ENCODE data around the gene CTAGE1. TPM values are rescaled to one million over a fixed set of nuclear protein-coding genes. Genes with fewer than 3 reads are reported as not detected.

CTAGE1 gene
- polyA plus RNA-seq, 4 donors = 0.05 to 0.06 TPM; not detected in 2

GRCh38 chr18:22436136-22436535 lies 18.4 kb upstream of the CTAGE1 start:
- no peak for DNase-seq (ENCODE audit: low read depth in 4 of 4, low spot score in 3 of 4)

GRCh38 chr18:22434973-22435608 lies 17.4 kb upstream of the CTAGE1 start:
- no peak for DNase-seq (ENCODE audit: low read depth in 4 of 4, low spot score in 3 of 4)

GRCh38 chr18:22433956-22434355 lies 16.2 kb upstream of the CTAGE1 start:
- no peak for DNase-seq (ENCODE audit: low read depth in 4 of 4, low spot score in 3 of 4)

- DNase-seq (ENCODE audit: low read depth in 4 of 4, low spot score in 3 of 4) = no peak
These were observed 15.0 kb upstream of the CTAGE1 start for GRCh38 chr18:22432657-22433137.

GRCh38 chr18:22429564-22429963 lies 11.8 kb upstream of the CTAGE1 start:
- DNase-seq (ENCODE audit: low read depth in 4 of 4, low spot score in 3 of 4) = no peak

GRCh38 chr18:22428672-22429071 lies 11.0 kb upstream of the CTAGE1 start:
- DNase-seq (ENCODE audit: low read depth in 4 of 4, low spot score in 3 of 4) = no peak

- DNase-seq (ENCODE audit: low read depth in 4 of 4, low spot score in 3 of 4) = no peak
These were observed 10.3 kb upstream of the CTAGE1 start for GRCh38 chr18:22427822-22428549.

- no peak for DNase-seq (ENCODE audit: low read depth in 4 of 4, low spot score in 3 of 4)
These were observed 6.8 kb upstream of the CTAGE1 start for GRCh38 chr18:22424565-22424963.

GRCh38 chr18:22423878-22424564 lies 6.3 kb upstream of the CTAGE1 start:
- no peak for DNase-seq (ENCODE audit: low read depth in 4 of 4, low spot score in 3 of 4)

- DNase-seq (ENCODE audit: low read depth in 4 of 4, low spot score in 3 of 4) = no peak
These were observed 5.3 kb upstream of the CTAGE1 start for GRCh38 chr18:22422909-22423548.

GRCh38 chr18:22420652-22421051 lies 2.9 kb upstream of the CTAGE1 start:
- no peak for DNase-seq (ENCODE audit: low read depth in 4 of 4, low spot score in 3 of 4)

GRCh38 chr18:22412176-22412911 lies 5.4 kb downstream of the CTAGE1 start:
- no peak for DNase-seq (ENCODE audit: low read depth in 4 of 4, low spot score in 3 of 4)

GRCh38 chr18:22411446-22411845 lies 6.3 kb downstream of the CTAGE1 start:
- no peak for DNase-seq (ENCODE audit: low read depth in 4 of 4, low spot score in 3 of 4)

GRCh38 chr18:22410126-22410525 lies 7.6 kb downstream of the CTAGE1 start:
- no peak for DNase-seq (ENCODE audit: low read depth in 4 of 4, low spot score in 3 of 4)

- DNase-seq (ENCODE audit: low read depth in 4 of 4, low spot score in 3 of 4) = no peak
These were observed 8.3 kb downstream of the CTAGE1 start for GRCh38 chr18:22409445-22409844.

GRCh38 chr18:22408059-22408458 lies 9.7 kb downstream of the CTAGE1 start:
- no peak for DNase-seq (ENCODE audit: low read depth in 4 of 4, low spot score in 3 of 4)

GRCh38 chr18:22405142-22405541 lies 12.6 kb downstream of the CTAGE1 start:
- no peak for DNase-seq (ENCODE audit: low read depth in 4 of 4, low spot score in 3 of 4)

- DNase-seq (ENCODE audit: low read depth in 4 of 4, low spot score in 3 of 4) = no peak
These were observed 13.8 kb downstream of the CTAGE1 start for GRCh38 chr18:22403950-22404349.

- DNase-seq (ENCODE audit: low read depth in 4 of 4, low spot score in 3 of 4) = no peak
These were observed 17.8 kb downstream of the CTAGE1 start for GRCh38 chr18:22399949-22400348.

GRCh38 chr18:22398464-22398863 lies 19.3 kb downstream of the CTAGE1 start:
- DNase-seq (ENCODE audit: low read depth in 4 of 4, low spot score in 3 of 4) = no peak

Measured in right renal pelvis (tissue), 4 donors.